ENCODE measurements around the gene PTPRN2.

Gene PTPRN2

DNA sequence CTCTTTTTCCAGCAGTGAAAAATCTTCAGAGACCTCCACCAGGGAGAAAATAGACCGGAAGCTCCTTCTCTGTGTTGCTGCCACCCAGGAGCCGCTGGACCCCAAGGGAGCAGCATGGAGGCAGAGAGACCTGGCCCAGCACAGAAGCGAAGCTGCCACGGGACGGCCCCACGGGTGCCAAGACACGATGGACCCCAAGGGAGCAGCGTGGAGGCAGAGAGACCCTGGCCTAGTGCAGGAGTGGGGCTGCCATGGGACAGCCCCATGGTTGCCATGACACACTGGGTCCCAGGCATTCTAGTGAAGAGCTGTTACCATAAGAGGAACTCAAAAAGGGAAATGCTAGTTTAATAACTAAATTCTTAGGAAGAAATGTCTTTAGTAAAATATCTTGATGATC, 186.3 kb downstream of the PTPRN2 start:
- DNase-seq (ENCODE audit: low read depth), result no peak

DNA sequence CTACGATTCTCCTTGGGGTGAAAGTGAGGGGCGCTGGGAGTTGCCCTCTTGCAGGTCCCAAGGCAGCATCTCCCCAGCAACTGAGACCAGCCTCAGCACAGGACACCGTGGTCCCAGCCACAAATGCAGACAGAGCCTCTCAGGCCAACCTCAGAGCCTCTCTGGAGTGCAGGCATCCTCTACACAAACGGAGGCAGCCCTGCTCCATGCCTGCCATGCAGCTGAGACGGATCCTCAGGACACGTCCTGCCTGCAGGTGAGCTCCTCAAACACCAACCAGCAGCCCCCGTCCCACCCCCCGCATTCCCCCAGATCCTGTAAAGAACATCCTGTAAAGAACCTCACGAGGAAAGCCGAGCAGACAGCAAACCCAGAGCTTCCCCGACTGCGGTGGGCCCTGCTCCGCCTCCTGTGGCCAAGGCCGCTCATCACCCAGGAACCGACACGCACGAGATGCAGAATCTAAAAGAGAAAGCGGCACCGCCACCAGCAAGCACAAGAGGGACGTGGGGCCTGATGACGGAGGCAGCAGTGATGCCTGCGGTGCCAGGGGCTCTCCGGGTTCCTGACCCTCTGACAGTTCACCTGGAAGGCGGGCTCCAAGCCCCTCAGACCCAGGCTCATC, 186.9 kb downstream of the PTPRN2 start:
- no peak for DNase-seq (ENCODE audit: low read depth)

DNA sequence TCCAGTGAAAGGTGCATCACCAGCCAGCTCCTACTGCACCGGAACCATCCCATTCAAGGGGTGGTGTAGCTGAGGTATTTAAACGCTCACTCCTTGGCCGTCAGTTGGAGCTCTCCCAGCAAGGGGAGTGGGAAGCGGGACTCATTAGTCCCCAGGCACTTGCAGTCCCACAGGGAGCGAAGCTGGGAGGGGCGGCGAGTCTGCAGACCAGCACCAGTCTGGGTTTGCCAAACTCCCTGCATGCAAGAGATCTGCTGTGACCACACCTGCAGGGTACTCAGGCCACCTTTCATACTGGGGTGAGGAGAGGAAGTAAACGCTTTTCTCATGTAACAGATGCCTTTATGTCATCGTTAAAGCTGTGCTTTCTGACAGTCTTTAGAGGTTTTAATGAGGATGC, 187.9 kb downstream of the PTPRN2 start:
- no peak for DNase-seq (ENCODE audit: low read depth)

- DNase-seq (ENCODE audit: low read depth), result no peak
Observed at GRCh38 chr7:158398750-158399149, 188.9 kb downstream of the PTPRN2 start.

DNA sequence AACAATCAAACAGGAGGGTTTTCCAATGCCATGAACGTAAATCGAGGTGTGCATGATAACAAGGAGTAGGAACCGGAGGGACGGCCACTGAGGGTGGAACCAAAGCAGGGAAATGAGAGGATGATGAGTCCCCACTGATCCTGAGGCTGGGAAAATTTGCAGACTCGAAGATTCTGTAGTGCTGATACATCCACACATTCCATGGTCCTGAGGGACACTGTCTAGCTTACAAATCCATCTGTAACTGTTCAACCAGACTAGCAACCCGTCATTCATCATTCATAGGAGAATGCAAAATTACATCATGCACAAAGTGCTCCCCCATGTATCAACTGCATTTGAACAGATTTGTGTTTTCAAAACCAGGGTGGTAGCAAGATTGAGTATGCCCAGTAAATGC, 189.7 kb downstream of the PTPRN2 start:
- DNase-seq (ENCODE audit: low read depth), result no peak

GRCh38 chr7:158396982-158397862, 190.4 kb downstream of the PTPRN2 start:
- DNase-seq (ENCODE audit: low read depth), result no peak

DNA sequence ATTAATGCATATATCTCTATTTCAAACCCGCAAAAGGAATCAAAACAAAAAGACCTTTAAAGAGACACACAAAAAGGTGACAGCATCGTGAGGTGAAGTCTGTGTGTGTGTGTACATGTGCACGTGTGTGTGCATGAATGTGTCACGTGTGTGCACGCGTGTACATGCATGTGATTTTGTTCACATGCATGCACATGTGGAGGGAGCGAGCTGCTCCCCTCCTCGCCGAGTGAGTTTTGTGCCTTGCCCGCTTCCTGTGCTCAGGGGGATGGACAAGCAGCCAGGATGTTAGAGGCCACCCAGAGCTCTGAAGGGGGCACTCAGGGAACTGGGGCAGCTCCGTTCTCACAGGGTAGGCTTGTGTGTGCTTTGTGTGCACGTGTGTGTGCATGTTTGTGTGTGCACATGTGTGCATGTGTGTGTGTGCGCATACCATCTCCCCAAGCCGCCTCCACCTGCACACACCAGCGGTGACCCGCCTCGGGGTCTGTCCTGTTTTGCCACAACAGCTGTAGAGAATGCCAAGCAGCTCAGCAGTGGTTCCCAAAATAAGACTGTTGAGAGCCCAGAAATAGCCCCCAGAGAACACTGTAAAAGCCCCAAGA, 191.2 kb downstream of the PTPRN2 start:
- DNase-seq (ENCODE audit: low read depth), result no peak

- no peak for DNase-seq (ENCODE audit: low read depth)
Observed at GRCh38 chr7:158395780-158396278, 191.8 kb downstream of the PTPRN2 start.

DNA sequence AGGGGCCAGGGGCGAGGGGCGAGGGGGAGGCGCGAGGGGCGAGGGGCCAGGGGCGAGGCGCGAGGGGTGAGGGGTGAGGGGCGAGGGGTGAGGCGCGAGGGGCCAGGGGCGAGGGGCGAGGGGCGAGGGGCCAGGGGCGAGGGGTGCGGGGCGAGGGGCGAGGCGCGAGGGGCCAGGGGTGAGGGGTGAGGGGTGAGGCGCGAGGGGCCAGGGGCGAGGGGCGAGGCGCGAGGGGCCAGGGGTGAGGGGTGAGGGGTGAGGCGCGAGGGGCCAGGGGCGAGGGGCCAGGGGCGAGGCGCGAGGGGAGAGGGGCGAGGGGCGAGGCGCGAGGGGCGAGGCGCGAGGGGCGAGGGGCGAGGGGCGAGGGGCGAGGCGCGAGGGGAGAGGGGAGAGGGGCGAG, 192.3 kb downstream of the PTPRN2 start:
- no peak for DNase-seq (ENCODE audit: low read depth)

DNA sequence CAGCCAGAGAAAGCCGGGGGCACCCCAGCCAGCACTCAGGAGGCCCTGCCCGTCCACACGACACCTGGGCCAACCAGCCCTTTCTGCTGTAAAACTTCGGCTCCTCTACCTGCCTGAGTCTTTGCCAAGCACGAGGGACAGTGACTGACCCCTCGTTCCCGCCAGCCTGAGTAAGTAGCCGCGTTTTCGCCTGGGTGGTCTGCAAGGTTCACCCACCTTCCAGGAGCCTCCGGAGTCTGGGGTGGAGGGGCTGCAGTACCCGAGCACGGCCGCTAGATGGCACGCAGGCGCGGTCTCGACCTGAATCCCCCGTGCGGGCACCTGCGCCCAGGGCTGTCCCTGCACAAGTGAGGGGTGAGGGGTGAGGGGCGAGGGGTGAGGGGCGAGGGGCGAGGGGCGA, 192.7 kb downstream of the PTPRN2 start:
- no peak for DNase-seq (ENCODE audit: low read depth)

DNA sequence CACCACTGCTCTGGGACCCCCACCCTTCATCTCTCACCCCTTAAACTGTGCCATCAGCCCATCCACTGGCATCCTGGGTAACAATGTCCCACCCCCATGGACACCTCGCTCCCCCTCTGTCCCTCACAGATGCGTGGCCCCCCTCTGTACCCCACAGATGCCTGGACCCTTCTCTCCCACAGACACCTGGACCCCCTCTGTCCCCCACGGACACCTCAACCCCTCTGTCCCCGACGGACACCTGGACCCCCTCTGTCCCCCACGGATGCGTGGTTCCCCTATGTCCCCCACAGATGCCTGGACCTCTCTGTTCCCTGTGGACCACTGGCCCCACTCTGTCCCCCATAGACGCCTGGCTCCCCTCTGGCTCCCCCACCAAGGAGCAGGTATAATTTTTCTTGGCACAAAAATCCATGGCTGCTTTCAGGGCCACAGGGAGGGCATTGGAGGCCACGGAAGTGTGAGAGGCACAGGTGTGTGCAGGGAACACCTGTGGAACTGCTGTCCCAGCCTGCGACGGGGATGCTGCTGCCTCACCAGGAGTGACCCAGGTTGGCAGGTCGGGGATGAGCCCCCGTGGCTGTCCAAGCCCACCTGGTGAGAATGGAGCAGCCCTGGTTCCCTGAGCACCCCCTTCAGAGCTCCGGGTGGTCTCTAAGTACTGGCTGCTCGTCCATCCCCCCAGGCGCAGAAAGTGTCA, 193.5 kb downstream of the PTPRN2 start:
- no peak for DNase-seq (ENCODE audit: low read depth)

DNA sequence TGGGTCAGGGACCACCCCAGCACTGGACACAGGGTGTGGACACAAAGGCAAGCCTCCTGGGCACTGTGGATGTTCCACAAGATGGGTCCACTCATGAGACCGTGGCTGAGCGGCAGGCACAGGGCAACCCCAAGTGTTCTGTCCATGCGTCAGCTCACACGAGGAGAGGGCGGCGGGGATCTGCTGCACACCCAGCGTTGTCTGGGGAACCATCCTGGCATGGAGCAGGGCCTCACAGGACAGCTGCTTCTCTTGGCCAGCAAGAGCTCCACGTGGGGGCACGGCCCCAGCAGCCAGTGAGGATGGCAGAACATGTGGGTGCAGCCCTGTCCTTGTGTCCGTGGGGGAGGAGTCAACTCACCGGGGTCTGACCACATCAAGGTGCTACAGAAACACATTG, 195.4 kb downstream of the PTPRN2 start:
- no peak for DNase-seq (ENCODE audit: low read depth)

DNA sequence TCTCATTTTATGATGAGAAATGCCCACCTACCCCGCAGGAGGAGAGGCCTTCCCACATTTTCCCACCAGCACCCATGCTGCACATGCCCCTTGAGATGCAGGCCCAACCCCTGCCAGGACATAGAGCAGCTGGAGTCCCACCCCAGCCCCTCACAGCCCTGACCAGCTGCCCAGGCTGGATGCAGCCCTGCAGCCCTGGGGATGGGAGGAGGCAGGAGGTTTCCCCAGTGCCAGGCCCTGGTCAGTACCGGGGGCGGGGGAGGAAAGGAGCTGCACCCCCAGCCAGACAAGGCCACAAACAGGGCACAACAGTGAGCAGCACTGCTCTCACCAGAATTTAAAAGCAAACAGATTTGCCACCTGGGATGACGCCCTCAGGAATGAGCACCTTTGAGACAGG, 196.1 kb downstream of the PTPRN2 start:
- DNase-seq (ENCODE audit: low read depth), result no peak

GRCh38 chr7:158391141-158391540, 196.5 kb downstream of the PTPRN2 start:
- no peak for DNase-seq (ENCODE audit: low read depth)

GRCh38 chr7:158390460-158390859, 197.2 kb downstream of the PTPRN2 start:
- no peak for DNase-seq (ENCODE audit: low read depth)

DNA sequence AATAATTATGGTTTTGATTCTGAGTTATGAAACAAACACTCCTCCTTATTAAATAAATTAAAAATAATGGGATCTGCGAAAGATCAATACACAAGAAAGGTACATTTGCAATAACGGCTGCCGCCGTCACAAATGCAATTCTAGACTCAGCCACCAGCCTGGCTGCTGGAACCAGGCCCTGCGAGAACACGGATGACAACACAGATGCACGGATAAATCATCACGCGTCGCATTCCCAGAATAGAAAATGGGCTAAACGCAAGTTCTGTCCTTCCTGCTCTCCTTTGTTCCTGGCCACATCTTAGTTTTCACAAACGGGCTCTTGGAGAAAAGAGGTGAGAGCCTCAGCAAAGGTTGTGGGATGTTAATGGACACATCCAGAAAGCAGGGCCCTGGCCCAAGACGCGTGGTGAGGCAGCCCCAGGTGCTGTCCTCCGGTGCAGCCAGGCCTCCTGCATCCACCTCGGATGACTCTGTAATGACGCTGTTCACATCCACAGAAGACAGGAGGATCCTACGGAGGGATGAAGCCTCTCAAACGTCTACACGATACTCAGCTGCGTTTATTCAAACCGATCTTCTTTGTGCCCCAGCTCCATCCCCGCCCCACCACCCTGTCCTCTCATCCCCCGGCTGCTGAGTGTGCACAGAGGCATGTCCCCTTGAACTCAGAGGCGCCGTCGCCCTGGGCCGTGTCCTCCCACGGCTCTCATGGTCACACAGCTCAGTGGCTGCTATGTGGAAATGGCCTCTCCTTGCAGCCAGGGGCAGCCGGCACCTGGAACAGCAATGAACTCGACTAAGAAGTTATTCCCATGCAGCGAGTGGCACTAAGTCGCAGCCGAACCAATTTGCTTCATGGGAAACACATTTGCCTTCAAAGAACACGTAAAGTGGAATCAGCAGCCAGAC, 197.9 kb downstream of the PTPRN2 start:
- DNase-seq (ENCODE audit: low read depth), result no peak

DNA sequence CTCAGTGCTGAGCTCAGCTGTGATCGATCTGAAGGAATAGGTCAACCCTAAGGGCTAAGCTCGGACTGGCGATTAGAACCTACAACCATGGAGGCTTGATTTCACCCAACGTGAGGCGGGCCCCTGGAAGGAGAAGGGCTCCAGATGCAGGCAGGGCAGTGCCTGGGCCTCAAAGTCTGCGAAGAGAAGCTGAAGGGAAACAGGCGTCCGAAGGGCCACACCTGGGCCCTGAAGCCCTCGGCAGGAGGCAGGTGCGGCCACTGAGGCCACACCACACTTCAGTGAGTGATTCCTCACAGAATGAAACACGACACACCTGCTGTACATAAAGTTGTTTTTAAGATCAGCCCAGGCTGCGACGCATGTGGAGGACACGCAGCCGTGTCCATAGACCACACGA, 198.7 kb downstream of the PTPRN2 start:
- DNase-seq (ENCODE audit: low read depth), result no peak

- DNase-seq (ENCODE audit: low read depth), result no peak
Observed at GRCh38 chr7:158388072-158388471, 199.6 kb downstream of the PTPRN2 start.

DNA sequence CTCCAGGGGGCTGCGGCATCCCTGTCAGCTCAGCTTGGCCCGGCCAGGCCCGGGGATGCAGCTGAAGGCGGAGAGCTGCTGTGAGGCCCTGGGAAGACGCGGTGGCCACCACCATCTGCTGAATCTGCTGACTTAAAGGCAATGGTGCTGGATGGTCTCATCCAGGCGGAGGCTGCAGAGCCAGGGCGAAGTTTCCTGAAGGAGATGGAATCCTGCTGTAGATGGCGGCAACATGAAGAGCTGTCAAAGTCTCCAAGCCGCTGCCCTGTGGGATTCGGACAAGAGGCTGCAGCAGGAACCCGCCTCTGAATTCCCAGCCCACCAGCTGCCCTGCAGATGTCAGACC, 200.1 kb downstream of the PTPRN2 start:
- DNase-seq (ENCODE audit: low read depth), result no peak

DNA sequence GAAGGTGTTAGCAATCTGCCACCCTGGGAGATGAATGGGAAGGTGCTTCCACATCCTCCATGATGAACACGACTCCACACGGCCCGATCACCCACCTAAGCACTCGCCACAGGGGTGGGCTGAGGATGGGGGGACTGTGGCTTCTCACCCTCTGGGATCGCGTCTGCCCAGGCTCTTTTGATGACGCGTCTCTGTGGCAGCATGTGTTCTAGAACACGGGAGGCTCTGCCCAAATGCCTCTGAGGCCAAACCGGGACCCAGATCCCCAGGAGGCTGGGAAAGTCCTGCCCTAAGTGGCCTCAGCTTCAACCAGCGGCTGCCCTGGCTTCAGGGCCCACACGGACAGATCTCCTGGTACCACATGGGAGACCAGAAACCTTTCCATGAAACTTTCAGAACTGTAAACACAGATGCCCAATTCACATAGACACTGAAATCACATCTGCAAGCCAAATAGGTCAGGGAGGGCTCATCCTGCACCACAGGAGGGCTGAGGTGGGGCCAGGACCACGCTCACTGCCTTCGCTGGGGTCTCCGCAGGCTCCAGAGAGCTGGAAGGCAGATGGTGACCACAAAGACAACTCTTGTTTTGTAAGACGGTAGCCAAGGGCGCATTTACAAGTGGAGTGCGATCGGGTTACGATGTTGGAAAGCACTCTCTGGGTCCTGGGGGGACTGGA, 200.6 kb downstream of the PTPRN2 start:
- no peak for DNase-seq (ENCODE audit: low read depth)

DNA sequence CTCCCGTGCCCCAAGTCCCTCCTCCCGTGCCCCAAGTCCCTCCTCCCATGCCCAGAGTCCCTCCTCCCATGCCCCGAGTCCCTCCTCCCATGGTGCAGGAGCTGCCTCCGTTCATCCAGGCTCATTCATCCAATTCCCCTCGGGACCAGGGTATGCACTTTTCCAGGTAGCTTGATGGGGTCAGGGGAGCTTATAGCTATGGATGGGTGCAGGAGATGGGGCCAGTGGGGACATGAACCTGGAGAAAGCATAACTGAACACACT, 201.3 kb downstream of the PTPRN2 start:
- no peak for DNase-seq (ENCODE audit: low read depth)

All from HS-5 (cell line).